Measurements from ENCODE around the gene BORCS6. TPM values are rescaled to one million over a fixed set of nuclear protein-coding genes. Genes with fewer than 3 reads are reported as not detected.

The BORCS6 gene
- total and polyA plus RNA-seq, 2 of the 13 experiments (the other 11 are each of a cell fraction or from before 2014, with no cell fraction given), result 2.0 to 5.1 TPM

DNA sequence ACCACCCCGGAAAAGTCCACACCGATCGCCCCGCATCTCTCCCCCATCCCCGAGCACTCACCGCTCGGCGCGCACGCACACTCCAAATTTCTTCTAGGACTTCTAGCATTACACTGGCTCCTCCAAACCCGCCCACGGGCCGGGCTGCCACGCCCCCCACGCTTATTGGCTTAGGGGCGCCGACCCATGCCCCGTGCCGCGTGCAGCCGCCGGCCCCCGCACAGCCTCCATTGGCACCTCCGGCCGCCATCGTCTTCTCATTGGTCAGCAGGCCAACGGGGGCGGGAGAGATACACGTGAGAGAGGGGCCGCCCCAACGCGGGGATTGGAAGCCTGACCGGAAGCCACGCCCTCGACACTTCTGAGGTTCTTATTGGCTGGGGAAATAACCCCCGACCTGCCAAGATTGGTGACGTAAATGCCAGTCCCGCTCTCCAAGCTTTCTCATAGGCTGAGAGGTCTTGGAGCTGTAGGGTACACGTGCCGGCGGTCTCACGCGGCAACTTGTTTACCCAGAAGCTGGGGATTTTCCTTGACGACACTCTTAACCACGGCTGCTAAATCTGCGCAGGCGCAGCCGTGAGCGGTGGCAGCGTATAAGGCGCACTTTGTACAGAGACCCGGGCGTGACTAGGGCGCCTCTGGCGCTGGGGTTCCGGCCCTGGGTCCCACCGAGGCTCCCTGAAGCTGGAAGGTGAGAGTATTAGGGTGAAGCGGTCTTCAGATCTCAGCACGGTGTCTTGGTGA is 33.6 kb downstream of the BORCS6 start (continued):
- TF ChIP-seq, protein P1, sequence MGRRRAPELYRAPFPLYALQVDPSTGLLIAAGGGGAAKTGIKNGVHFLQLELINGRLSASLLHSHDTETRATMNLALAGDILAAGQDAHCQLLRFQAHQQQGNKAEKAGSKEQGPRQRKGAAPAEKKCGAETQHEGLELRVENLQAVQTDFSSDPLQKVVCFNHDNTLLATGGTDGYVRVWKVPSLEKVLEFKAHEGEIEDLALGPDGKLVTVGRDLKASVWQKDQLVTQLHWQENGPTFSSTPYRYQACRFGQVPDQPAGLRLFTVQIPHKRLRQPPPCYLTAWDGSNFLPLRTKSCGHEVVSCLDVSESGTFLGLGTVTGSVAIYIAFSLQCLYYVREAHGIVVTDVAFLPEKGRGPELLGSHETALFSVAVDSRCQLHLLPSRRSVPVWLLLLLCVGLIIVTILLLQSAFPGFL (CRISPR knock-in tag; IDR thresholded peaks at IDR 0.05), result no peak
- TF ChIP-seq NFE2L2 (IDR thresholded peaks at IDR 0.05; ENCODE audit: low read length) (no peak), PAX8 (CRISPR knock-in tag; IDR thresholded peaks at IDR 0.05; ENCODE audit: borderline replicate concordance) (no peak), NFIC (IDR thresholded peaks at IDR 0.05; ENCODE audit: low read length) (peak; percentile 47; the same call in 1 of the 2 replicates), GPN1 (CRISPR knock-in tag; IDR thresholded peaks at IDR 0.05; ENCODE audit: borderline replicate concordance) (no peak), ZNF878 (CRISPR knock-in tag; IDR thresholded peaks at IDR 0.05) (0 out of 2 replicates have a peak, but pooled peaks have one; percentile 41), NCOA2 (CRISPR knock-in tag; IDR thresholded peaks at IDR 0.05) (peak; percentile 47; the same call in 1 of the 2 replicates), ZFP90 (CRISPR knock-in tag; IDR thresholded peaks at IDR 0.05; ENCODE audit: borderline replicate concordance) (no peak), ZNF564 (CRISPR knock-in tag; IDR thresholded peaks at IDR 0.05) (no peak), ZFX (CRISPR knock-in tag; IDR thresholded peaks at IDR 0.05; ENCODE audit: low read depth) (0 out of 2 replicates have a peak, but pooled peaks have one; percentile 9), TCF12 (IDR thresholded peaks at IDR 0.05) (no peak), TCF12 (CRISPR knock-in tag; IDR thresholded peaks at IDR 0.05) (no peak), ZNF10 (CRISPR knock-in tag; IDR thresholded peaks at IDR 0.05; ENCODE audit: borderline replicate concordance, low read depth) (no peak)
- TF ChIP-seq, protein P2, sequence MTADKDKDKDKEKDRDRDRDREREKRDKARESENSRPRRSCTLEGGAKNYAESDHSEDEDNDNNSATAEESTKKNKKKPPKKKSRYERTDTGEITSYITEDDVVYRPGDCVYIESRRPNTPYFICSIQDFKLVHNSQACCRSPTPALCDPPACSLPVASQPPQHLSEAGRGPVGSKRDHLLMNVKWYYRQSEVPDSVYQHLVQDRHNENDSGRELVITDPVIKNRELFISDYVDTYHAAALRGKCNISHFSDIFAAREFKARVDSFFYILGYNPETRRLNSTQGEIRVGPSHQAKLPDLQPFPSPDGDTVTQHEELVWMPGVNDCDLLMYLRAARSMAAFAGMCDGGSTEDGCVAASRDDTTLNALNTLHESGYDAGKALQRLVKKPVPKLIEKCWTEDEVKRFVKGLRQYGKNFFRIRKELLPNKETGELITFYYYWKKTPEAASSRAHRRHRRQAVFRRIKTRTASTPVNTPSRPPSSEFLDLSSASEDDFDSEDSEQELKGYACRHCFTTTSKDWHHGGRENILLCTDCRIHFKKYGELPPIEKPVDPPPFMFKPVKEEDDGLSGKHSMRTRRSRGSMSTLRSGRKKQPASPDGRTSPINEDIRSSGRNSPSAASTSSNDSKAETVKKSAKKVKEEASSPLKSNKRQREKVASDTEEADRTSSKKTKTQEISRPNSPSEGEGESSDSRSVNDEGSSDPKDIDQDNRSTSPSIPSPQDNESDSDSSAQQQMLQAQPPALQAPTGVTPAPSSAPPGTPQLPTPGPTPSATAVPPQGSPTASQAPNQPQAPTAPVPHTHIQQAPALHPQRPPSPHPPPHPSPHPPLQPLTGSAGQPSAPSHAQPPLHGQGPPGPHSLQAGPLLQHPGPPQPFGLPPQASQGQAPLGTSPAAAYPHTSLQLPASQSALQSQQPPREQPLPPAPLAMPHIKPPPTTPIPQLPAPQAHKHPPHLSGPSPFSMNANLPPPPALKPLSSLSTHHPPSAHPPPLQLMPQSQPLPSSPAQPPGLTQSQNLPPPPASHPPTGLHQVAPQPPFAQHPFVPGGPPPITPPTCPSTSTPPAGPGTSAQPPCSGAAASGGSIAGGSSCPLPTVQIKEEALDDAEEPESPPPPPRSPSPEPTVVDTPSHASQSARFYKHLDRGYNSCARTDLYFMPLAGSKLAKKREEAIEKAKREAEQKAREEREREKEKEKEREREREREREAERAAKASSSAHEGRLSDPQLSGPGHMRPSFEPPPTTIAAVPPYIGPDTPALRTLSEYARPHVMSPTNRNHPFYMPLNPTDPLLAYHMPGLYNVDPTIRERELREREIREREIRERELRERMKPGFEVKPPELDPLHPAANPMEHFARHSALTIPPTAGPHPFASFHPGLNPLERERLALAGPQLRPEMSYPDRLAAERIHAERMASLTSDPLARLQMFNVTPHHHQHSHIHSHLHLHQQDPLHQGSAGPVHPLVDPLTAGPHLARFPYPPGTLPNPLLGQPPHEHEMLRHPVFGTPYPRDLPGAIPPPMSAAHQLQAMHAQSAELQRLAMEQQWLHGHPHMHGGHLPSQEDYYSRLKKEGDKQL (CRISPR knock-in tag; IDR thresholded peaks at IDR 0.05; ENCODE audit: low read depth), result no peak
- TF ChIP-seq, protein P3, sequence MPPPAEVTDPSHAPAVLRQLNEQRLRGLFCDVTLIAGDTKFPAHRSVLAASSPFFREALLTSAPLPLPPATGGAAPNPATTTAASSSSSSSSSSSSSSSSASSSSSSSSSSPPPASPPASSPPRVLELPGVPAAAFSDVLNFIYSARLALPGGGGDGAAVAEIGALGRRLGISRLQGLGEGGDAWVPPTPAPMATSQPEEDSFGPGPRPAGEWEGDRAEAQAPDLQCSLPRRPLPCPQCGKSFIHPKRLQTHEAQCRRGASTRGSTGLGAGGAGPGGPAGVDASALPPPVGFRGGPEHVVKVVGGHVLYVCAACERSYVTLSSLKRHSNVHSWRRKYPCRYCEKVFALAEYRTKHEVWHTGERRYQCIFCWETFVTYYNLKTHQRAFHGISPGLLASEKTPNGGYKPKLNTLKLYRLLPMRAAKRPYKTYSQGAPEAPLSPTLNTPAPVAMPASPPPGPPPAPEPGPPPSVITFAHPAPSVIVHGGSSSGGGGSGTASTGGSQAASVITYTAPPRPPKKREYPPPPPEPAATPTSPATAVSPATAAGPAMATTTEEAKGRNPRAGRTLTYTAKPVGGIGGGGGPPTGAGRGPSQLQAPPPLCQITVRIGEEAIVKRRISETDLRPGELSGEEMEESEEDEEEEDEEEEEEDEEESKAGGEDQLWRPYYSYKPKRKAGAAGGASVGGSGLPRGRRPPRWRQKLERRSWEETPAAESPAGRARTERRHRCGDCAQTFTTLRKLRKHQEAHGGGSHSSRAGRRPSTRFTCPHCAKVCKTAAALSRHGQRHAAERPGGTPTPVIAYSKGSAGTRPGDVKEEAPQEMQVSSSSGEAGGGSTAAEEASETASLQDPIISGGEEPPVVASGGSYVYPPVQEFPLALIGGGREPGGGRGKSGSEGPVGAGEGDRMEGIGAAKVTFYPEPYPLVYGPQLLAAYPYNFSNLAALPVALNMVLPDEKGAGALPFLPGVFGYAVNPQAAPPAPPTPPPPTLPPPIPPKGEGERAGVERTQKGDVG (CRISPR knock-in tag; IDR thresholded peaks at IDR 0.05; ENCODE audit: borderline replicate concordance), result peak; percentile 32; the same call in 1 of the 2 replicates

Data from HepG2 (cell line).